ENCODE measurements around the gene SLC25A18. TPM values are rescaled to one million over a fixed set of nuclear protein-coding genes. Genes with fewer than 3 reads are reported as not detected.

SLC25A18 gene
- total RNA-seq, 4 donors from 2014 or later: 12.8 to 43.9 (median 17.0) TPM

DNA sequence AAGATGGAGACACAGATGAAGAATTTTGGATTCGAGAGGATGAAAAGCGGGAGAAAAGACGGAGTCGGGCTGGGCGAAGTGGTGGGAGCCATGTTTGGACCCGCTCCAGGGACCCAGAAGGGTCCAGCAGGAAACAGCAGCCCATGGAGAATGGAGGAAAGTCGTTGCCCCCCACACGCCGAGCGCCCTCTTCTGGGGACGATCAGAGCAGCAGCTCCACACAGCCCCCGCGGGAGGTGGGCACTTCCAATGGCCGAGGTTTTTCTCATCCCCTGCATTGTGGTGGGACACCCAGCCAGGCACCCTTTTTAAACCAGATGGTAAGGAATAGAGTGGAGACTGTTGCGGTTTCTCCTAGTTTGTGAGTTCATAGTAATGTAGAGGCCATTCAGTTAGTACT lies 22.8 kb upstream of the SLC25A18 start:
- TF ChIP-seq, protein P1, sequence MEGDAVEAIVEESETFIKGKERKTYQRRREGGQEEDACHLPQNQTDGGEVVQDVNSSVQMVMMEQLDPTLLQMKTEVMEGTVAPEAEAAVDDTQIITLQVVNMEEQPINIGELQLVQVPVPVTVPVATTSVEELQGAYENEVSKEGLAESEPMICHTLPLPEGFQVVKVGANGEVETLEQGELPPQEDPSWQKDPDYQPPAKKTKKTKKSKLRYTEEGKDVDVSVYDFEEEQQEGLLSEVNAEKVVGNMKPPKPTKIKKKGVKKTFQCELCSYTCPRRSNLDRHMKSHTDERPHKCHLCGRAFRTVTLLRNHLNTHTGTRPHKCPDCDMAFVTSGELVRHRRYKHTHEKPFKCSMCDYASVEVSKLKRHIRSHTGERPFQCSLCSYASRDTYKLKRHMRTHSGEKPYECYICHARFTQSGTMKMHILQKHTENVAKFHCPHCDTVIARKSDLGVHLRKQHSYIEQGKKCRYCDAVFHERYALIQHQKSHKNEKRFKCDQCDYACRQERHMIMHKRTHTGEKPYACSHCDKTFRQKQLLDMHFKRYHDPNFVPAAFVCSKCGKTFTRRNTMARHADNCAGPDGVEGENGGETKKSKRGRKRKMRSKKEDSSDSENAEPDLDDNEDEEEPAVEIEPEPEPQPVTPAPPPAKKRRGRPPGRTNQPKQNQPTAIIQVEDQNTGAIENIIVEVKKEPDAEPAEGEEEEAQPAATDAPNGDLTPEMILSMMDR (IDR thresholded peaks at IDR 0.05; ENCODE audit: low read depth): no peak

DNA sequence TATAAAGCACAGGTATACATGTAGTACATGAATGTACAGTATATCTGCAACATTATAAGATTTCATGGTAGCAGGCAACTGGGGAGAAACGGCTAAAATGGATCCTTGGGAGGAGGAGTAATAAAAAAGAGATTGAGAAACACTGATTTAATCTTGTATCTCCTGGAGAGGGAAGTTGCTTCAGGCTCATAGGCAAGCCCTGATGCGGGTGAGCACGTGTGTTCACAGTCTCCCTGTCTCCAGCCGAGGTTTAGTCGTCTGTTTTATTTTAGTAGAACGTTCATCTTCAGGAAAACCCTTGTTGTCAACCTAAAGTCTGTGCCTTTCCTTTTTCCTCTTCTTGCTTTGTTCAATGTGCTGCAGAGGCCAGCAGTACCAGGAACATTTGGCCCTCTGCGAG lies 21.8 kb upstream of the SLC25A18 start:
- TF ChIP-seq, protein P1 (IDR thresholded peaks at IDR 0.05; ENCODE audit: low read depth): no peak

DNA sequence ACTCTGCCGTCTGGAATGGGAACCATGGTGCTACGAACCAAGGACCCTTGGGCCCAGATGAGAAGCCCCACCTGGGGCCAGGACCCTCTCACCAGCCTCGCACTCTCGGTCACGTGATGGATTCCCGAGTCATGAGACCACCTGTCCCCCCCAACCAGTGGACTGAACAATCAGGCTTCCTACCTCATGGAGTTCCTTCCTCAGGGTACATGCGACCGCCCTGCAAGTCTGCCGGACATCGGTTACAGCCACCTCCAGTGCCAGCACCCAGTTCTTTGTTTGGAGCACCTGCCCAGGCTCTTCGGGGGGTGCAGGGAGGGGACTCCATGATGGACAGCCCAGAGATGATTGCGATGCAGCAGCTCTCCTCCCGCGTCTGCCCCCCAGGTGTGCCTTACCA lies 20.8 kb upstream of the SLC25A18 start:
- TF ChIP-seq, protein P1 (IDR thresholded peaks at IDR 0.05; ENCODE audit: low read depth): no peak

DNA sequence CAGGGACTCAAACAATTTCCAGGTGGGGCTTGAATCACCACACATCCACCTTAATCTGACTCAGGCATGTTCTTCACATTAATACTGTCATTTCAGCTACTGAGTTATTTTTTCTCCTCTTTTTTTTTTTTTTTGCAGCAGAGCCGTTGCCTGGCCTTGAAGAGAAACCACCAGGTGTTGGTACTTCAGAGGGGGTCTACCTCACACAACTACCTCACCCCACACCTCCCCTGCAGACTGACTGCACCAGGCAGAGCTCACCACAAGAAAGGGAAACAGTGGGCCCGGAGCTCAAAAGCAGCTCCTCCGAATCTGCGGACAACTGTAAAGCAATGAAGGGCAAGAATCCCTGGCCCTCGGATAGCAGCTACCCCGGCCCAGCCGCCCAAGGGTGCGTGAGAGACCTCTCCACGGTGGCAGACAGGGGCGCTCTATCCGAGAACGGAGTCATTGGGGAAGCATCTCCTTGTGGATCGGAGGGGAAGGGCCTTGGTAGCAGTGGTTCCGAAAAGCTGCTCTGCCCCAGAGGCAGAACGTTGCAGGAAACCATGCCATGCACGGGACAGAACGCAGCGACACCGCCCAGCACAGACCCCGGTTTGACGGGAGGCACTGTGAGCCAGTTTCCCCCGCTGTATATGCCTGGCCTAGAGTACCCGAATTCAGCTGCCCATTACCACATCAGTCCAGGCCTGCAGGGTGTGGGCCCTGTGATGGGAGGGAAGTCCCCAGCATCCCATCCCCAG lies 15.1 kb upstream of the SLC25A18 start:
- TF ChIP-seq, protein P1 (IDR thresholded peaks at IDR 0.05; ENCODE audit: low read depth): no peak

DNA sequence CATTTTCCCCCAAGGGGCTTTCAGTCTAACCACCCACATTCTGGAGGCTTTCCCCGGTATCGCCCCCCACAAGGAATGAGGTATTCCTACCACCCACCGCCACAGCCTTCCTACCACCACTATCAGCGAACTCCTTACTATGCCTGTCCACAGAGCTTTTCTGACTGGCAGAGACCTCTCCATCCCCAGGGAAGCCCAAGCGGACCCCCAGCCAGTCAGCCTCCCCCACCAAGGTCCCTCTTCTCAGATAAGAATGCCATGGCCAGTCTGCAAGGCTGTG lies 14.6 kb upstream of the SLC25A18 start:
- TF ChIP-seq, protein P1 (IDR thresholded peaks at IDR 0.05; ENCODE audit: low read depth): no peak

DNA sequence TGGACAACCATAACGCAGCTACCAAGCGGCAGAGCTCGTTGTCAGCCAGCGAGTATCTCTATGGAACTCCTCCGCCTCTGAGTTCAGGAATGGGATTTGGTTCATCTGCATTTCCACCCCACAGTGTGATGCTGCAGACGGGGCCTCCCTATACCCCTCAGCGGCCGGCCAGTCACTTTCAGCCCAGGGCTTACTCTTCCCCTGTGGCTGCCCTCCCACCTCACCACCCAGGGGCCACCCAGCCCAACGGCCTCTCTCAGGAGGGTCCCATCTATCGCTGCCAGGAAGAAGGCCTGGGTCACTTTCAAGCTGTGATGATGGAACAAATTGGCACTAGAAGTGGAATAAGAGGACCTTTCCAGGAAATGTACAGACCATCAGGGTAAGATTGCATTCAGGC lies 14.1 kb upstream of the SLC25A18 start:
- TF ChIP-seq, protein P1 (IDR thresholded peaks at IDR 0.05; ENCODE audit: low read depth): no peak

DNA sequence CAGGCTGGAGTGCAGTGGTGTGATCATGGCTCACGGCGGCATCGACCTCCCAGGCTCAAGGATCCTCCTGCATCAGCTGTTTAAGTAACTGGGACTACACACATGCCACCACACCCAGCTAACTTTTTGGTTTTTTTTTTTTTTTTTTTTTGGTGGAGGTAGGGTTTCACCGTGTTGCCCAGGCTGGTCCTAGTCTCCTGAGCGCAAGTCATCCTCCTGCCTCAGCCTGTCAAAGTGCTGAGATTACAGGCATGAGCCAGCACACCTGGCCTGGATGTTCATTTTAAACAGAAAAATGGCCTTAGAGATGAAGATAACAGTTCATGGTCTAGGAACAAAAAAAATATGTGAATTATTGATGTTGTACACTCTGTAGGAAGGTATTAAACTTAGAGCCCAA lies 13.6 kb upstream of the SLC25A18 start:
- TF ChIP-seq, protein P1 (IDR thresholded peaks at IDR 0.05; ENCODE audit: low read depth): no peak

Data from subcutaneous adipose tissue (tissue), 4 donors.